Testis (tissue), 3 donors: ENCODE data around the gene QPRT. TPM values are rescaled to one million over a fixed set of nuclear protein-coding genes. Genes with fewer than 3 reads are reported as not detected.
"Not testable (repeated sequence)": the region's sequence is repeated elsewhere in the genome, so short reads cannot be mapped to it uniquely, and the experiment has no call there.

Experiments used
- DNase-seq: peaks from one replicate; pipeline ENCODE4 v3.0.0-alpha.2; 2019
- H3K27ac ChIP-seq, 2 donors: fragments of 200-600 bp; sonication (generic); one replicate each; pipeline ENCODE4 v1.5.1; 2019
- H3K27me3 ChIP-seq: fragments of 200-600 bp; sonication (generic); one replicate; pipeline ENCODE4 v1.5.1; 2019
- H3K36me3 ChIP-seq: fragments of 200-600 bp; sonication (generic); one replicate; pipeline ENCODE4 v1.5.1; 2017; ENCODE audit warnings: low read depth; ENCODE audit errors: missing control alignments
- H3K4me1 ChIP-seq: fragments of 200-600 bp; sonication (generic); one replicate; pipeline ENCODE4 v1.5.1; 2019
- H3K4me3 ChIP-seq, 2 donors: fragments of 200-600 bp; sonication (generic); one replicate each; pipeline ENCODE4 v1.5.1; 2017 to 2019
- H3K9me3 ChIP-seq: fragments of 200-600 bp; sonication (generic); one replicate; pipeline ENCODE4 v1.5.1; 2017
- POLR2A ChIP-seq: fragments of 450-650 bp; IDR thresholded peaks from one replicate; pipeline ENCODE4 v1.6.1; 2017; ENCODE audit warnings: antibody characterized with exemption, mild to moderate bottlenecking, moderate library complexity
- WGBS, 2 donors: methylation state at CpG; one replicate each; pipeline ENCODE4 v1.1.5; 2018; 5-methylcytosine and 5-hydroxymethylcytosine counted together
- intact Hi-C: fragments of 100-400 bp; cut with DNase I; formaldehyde crosslinking; loops from one replicate; pipeline ENCODE4 v1.15.1; 2023; ENCODE audit warnings: low total_unique reads
- polyA plus RNA-seq: library from polyadenylated mRNA; stranded (reverse); fragments of 350-450 nt; fragmentation: Illumina TruSeq; extraction: RNeasy Lipid Tissue Mini Kit (QIAGEN cat#74804); gene quantifications from one replicate; pipeline ENCODE4 v1.2.3, GENCODE V29; 2014; ENCODE audit warnings: low read depth, low replicate concordance; ENCODE audit not compliant: insufficient read depth
- total RNA-seq, 2 donors: library from RNA; depleted of rRNA; stranded (reverse); fragments of >200 nt; gene quantifications; one replicate each; pipeline ENCODE4 v1.2.3, GENCODE V29; 2016
- TF ChIP-seq, protein P1 (sequence below), 3 experiments: fragments of 450-650 bp in 2 of 3; fragments of 200-600 bp in 1 of 3; sonication (generic) in 1 of 3; IDR thresholded peaks; one replicate each; pipeline ENCODE4 v1.5.1; 2016 to 2019; ENCODE audit warnings: antibody characterized with exemption in 3 of 3, mild to moderate bottlenecking in 2 of 3, moderate library complexity in 1 of 3

Gene QPRT
- total and polyA plus RNA-seq, 3 donors from 2014 or later = 4.3 to 13.6 (median 7.6) TPM

GRCh38 chr16:29686740-29687332, 7.9 kb downstream of the QPRT start:
- H3K4me1 ChIP-seq = no peaks in the 10 kb centered on the region
- 90 to 91% methylated on average over 9 of the region's 9 CpGs for WGBS, 2 donors
- DNase-seq = no peak
- no peaks in the 10 kb centered on the region for H3K27me3 ChIP-seq
- no peaks in the 10 kb centered on the region for H3K9me3 ChIP-seq
- H3K4me3 ChIP-seq = no peak overlapping the region
- H3K36me3 ChIP-seq = no peaks in the 10 kb centered on the region
- H3K27ac ChIP-seq = no peak overlapping the region
- intact Hi-C loops = no loop called here
- TF ChIP-seq, protein P1, sequence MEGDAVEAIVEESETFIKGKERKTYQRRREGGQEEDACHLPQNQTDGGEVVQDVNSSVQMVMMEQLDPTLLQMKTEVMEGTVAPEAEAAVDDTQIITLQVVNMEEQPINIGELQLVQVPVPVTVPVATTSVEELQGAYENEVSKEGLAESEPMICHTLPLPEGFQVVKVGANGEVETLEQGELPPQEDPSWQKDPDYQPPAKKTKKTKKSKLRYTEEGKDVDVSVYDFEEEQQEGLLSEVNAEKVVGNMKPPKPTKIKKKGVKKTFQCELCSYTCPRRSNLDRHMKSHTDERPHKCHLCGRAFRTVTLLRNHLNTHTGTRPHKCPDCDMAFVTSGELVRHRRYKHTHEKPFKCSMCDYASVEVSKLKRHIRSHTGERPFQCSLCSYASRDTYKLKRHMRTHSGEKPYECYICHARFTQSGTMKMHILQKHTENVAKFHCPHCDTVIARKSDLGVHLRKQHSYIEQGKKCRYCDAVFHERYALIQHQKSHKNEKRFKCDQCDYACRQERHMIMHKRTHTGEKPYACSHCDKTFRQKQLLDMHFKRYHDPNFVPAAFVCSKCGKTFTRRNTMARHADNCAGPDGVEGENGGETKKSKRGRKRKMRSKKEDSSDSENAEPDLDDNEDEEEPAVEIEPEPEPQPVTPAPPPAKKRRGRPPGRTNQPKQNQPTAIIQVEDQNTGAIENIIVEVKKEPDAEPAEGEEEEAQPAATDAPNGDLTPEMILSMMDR (IDR thresholded peaks at IDR 0.05) = no peak
- TF ChIP-seq POLR2A = no peak

GRCh38 chr16:29687755-29688154, 8.8 kb downstream of the QPRT start:
- no peaks in the 10 kb centered on the region for H3K9me3 ChIP-seq
- no peak overlapping the region for H3K4me3 ChIP-seq
- H3K27me3 ChIP-seq = no peaks in the 10 kb centered on the region
- TF ChIP-seq, protein P1 (IDR thresholded peaks at IDR 0.05) = no peak
- TF ChIP-seq POLR2A = no peak
- no peak overlapping the region for H3K27ac ChIP-seq
- H3K36me3 ChIP-seq = no peaks in the 10 kb centered on the region
- WGBS, 2 donors = 54 to 57% methylated on average over 2 of the region's 2 CpGs
- intact Hi-C loops = no loop called here
- no peaks in the 10 kb centered on the region for H3K4me1 ChIP-seq
- no peak for DNase-seq

- Histone ChIP-seq H3K9me3 (no peaks in the 10 kb centered on the region), H3K27me3 (no peaks in the 10 kb centered on the region), H3K27ac (no peak overlapping the region), H3K4me1 (no peaks in the 10 kb centered on the region), H3K36me3 (no peaks in the 10 kb centered on the region), H3K4me3 (no peak overlapping the region)
- DNase-seq = no peak
- TF ChIP-seq, protein P1 (IDR thresholded peaks at IDR 0.05) = no peak
- no peak for TF ChIP-seq POLR2A
- intact Hi-C loops = no loop called here
- 88 to 92% methylated on average over 5 of the region's 5 CpGs for WGBS, 2 donors
These were observed 9.2 kb downstream of the QPRT start for GRCh38 chr16:29688172-29688571.

DNA sequence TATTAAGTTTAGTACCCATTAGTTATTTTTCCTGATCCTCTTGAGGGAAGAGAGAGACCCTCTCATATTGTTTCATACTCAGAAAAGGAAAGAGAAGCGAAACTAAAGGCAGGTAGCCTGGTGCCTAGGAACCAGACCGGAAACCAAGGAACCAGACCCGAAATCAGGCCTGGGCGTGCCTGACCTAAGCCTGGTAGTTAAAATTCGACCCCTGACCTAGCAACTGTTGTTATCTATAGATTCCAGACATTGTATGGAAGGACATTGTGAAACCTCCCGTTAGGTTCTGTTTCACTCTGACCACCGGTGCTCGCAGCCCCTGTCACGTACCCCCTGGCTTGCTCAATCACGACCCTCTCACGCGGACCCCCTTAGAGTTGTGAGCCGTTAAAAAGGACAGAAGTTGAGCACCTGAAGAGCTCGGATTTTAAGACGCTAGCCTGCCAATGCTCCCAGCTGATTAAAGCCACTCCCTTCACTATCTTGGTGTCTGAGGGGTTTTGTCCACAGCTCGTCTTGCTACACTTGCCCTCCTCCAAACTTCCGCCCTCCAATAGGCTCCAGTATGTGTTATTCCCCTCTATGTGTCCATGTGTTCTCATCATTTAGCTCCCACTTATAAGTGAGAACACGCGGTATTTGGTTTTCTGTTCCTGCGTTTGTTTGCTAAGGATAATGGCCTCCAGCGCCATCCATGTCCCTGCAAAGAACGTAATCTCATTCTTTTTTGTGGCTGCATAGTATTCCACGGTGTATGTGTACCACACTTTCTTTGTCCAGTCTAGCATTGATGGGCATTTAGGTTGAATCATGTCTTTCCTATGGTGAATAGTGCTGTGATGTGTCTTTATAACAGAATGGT, 10.7 kb downstream of the QPRT start:
- intact Hi-C loops = loop anchor here (10.0 kb wide), 1 partner anchor 335 kb away; the partner anchor contains the start of gene C16orf92
- not testable (repeated sequence) for DNase-seq, H3K9me3 ChIP-seq

GRCh38 chr16:29692606-29693005, 13.6 kb downstream of the QPRT start:
- H3K27ac ChIP-seq, H3K36me3 ChIP-seq, H3K27me3 ChIP-seq, H3K9me3 ChIP-seq, DNase-seq, H3K4me1 ChIP-seq: not testable (repeated sequence)
- H3K4me3 ChIP-seq = peak overlapping the region; percentile 15 to 20
- 72 to 77% methylated on average over 26 of the region's 26 CpGs for WGBS, 2 donors
- intact Hi-C loops = loop anchor here (10.0 kb wide), 1 partner anchor 332 kb away; the partner anchor contains the start of gene C16orf92

More for the DNA sequence above, 10.7 kb downstream of the QPRT start:
- 94 to 95% methylated on average over 22 to 23 of the region's 23 CpGs for WGBS, 2 donors
- not testable (repeated sequence) for H3K4me3 ChIP-seq, H3K4me1 ChIP-seq, H3K27me3 ChIP-seq, H3K36me3 ChIP-seq, H3K27ac ChIP-seq
